A204.1 (cell line): ENCODE data around the gene SOX11.

Experiments
- FAIRE-seq: peaks from 2 replicates; lab custom pipeline; 2012; peaks lifted over from hg19 to GRCh38; lab: Jason Lieb, UNC

Gene SOX11

GRCh38 chr2:5725072-5725471, 32.9 kb downstream of the SOX11 start:
- no peak for FAIRE-seq

GRCh38 chr2:5725794-5726463, 33.7 kb downstream of the SOX11 start:
- no peak for FAIRE-seq

DNA sequence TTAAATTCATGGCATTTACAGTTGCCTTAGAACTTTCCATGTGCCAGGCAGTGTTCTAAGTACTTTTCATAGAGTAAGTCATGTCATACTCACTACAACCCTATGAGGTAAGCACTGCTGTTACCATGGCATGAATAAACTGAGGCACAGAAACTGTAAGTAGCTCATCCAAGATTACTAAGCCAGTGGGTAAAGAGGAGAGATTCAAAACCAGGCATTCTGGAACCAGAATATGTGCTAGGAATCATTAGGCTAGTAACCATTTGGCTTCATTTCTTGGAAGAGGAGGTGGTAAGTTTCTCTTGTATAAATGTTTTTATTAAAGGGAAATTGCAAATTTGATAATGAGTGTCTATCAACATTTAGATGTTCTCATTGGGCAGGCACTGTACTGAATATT, 35.1 kb downstream of the SOX11 start:
- no peak for FAIRE-seq

GRCh38 chr2:5729416-5729815, 37.2 kb downstream of the SOX11 start:
- no peak for FAIRE-seq

DNA sequence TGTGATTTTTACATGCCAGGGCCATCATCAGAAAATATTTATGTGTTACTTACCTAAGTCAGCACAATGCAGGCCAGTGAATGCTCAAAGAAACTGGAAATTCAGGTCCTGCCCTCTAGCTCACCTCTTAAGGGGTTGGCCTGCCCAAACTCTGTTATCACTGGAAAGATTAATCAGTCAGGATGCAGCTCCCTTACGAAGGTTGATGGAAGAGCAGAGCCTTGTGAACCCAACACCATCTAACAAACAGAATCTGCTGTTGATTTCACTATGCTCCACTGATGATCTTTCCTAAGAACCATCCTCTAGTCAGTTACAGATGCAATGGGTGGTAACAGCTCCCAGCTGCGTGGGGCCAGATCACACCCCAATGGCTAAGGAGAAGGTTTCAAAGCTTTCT, 38.2 kb downstream of the SOX11 start:
- FAIRE-seq: no peak

GRCh38 chr2:5734859-5735520, 42.8 kb downstream of the SOX11 start:
- FAIRE-seq: no peak

DNA sequence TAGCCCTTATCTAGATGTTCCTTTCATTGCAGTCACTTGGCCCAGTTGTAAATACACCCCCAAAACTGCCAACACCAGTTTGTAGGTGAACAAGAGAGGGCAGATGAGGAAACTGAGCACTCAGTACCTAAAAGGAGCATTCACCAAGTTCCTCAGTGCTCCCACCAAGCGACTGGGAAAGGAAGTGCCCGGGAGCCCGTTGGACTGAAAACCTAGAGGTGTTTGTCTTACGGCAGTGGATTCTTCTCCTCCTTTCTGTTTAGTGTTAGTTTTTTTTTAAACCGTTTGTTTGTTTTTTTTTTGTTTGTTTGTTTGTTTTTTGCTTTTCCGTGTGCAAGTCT, 43.3 kb downstream of the SOX11 start:
- FAIRE-seq: no peak

GRCh38 chr2:5736050-5736449, 43.9 kb downstream of the SOX11 start:
- FAIRE-seq: no peak

GRCh38 chr2:5736886-5737285, 44.7 kb downstream of the SOX11 start:
- FAIRE-seq: no peak

DNA sequence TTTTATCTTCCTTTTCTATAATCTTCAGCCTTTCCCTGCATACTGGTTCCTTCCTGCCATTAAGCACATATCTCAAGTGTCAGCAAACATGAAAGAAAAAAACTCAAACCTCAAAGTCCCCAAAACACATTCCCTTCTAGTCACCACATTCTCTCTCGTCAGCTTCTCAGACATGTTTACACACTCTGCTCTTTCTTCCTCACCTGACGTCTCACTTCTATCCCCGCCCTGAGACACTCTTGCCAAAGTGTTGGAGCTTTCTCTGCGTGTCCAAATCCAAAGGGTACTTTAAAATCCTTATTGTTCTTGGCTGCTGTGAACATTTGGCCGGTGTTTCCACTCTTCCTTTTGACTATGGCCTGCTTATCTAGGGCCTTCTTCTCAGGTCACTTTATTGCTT, 47.9 kb downstream of the SOX11 start:
- no peak for FAIRE-seq

DNA sequence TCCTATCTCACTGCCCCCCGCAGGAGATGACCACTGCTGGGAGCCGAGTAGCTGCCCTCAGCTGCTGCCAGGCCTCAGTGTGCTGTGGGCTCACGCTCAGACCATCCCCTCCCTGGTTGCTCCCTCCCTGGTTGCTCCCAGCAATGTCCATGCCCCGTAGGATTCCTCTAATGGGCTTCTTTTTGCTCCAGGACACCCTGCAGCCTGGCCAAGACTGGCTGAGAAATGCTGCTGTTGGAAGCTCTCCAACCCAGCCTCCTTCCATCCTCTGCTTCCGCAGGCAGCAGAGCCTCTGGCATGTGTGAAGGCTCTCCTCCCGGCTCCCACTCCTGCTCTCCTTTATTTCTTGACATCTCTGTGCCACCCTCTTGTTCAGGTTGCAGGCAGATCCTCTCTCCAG, 48.6 kb downstream of the SOX11 start:
- FAIRE-seq: no peak

- no peak for FAIRE-seq
These were observed 49.1 kb downstream of the SOX11 start for GRCh38 chr2:5741242-5741641.

DNA sequence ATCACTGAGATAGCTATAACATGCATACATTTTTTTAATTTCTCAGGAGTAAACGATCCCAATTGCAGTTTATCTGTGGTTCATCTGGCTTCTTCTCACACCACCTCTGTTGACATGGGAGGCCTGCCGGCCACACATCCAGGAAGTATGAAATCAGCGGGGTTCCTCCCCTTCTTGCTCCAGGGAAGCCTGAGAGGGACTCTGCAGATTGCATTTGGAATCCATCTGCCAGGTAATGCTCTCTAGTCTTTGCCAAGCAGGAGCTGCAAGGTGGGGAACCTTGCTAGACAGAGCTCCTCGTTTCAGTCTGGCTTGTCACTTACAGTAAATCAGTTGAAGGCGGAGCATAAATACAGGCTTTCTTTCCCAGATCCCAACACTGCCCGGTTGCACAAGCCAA, 49.9 kb downstream of the SOX11 start:
- no peak for FAIRE-seq

DNA sequence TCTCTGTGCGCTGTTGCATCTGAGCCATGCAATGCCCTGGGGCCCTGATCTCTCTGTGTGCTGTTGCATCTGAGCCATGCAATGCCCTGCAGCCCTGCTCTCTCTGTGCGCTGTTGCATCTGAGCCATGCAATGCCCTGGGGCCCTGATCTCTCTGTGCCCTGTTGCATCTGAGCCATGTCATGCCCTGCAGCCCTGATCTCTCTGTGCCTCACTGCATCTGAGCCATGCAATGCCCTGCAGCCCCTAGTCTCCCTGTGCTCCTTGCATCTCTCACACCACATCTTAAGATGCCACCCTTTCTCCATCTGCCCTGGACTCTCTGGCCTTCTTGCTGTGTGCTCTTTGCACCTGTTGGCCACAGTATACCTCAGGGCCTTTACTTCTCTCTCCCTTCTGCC, 56.2 kb downstream of the SOX11 start:
- FAIRE-seq: no peak

GRCh38 chr2:5748946-5749345, 56.8 kb downstream of the SOX11 start:
- FAIRE-seq: no peak

- no peak for FAIRE-seq
These were observed 57.2 kb downstream of the SOX11 start for GRCh38 chr2:5749347-5749746.
